Measurements from ENCODE around the gene PPP1R15A.
A peak's percentile ranks its signal among the peaks of the same experiment; 100 is the strongest.

Gene PPP1R15A

DNA sequence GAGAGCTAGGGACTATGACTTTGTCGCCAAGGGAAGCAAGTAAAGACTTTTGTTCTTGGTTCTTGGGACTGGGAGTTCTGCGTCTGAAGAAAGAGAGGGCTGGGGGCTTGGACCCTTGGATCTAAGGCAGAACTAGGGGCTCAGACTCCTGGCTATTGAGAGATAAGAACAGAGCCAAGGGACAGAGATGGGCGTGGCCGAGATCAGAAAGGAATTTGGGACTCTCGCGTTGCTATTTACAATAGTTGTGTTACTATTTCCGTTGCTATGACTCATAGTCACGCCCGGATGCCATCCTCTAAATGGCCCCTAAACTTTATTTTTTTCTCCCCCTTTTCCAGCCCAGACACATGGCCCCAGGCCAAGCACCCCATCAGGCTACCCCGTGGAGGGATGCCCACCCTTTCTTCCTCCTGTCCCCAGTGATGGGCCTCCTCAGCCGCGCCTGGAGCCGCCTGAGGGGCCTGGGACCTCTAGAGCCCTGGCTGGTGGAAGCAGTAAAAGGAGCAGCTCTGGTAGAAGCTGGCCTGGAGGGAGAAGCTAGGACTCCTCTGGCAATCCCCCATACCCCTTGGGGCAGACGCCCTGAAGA is 759 bp downstream of the PPP1R15A start:
- Histone ChIP-seq H3K4me3 (ENCODE audit: low read depth, low read length) (peak overlapping the region; percentile 80), H3K4me1 (ENCODE audit: control insufficient read depth, insufficient read depth, low read length) (peaks cover 31% of the 10 kb centered on the region), H3K36me3 (ENCODE audit: control insufficient read depth in 2 of 2, insufficient read depth in 1 of 2, low read length in 2 of 2) (peaks cover 0 to 29% of the 10 kb centered on the region in 2 experiments; a peak in 2 of 3 replicates), H3K9me3 (ENCODE audit: control insufficient read depth, insufficient read depth, low read depth, low read length) (no peaks in the 10 kb centered on the region), H3K27ac (ENCODE audit: extremely low read depth, low read depth, low read length) (peak overlapping the region; percentile 93)
- ChIA-PET CTCF (interaction anchor here (0.6 to 4.1 kb wide), 4 partner anchors 30 to 579 kb away, joined by 3 to 22 read pairs (median 7); partner anchors contain the start of gene PIH1D1), POLR2A (interaction anchor here (0.9 to 3.2 kb wide), 17 partner anchors 13 to 254 kb away, joined by 3 to 33 read pairs (median 10); partner anchors contain the start of genes BAX, DHDH, FTL and GYS1)
- TF ChIP-seq, protein P1, sequence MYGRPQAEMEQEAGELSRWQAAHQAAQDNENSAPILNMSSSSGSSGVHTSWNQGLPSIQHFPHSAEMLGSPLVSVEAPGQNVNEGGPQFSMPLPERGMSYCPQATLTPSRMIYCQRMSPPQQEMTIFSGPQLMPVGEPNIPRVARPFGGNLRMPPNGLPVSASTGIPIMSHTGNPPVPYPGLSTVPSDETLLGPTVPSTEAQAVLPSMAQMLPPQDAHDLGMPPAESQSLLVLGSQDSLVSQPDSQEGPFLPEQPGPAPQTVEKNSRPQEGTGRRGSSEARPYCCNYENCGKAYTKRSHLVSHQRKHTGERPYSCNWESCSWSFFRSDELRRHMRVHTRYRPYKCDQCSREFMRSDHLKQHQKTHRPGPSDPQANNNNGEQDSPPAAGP (tag by site-specific recombination; IDR thresholded peaks at IDR 0.05): peak; percentile 60; the same call in 1 of the 2 replicates
- TF ChIP-seq ZNF140 (tag by site-specific recombination; IDR thresholded peaks at IDR 0.05) (no peak), ZNF274 (IDR thresholded peaks at IDR 0.05; ENCODE audit: low read length) (no peak), ZNF274 (tag by site-specific recombination; IDR thresholded peaks at IDR 0.05; ENCODE audit: borderline replicate concordance) (no peak), ZNF777 (tag by site-specific recombination; IDR thresholded peaks at IDR 0.05; ENCODE audit: borderline replicate concordance) (no peak), ZNF624 (tag by site-specific recombination; IDR thresholded peaks at IDR 0.05) (no peak), GLIS2 (tag by site-specific recombination; IDR thresholded peaks at IDR 0.05) (peak; percentile 52), ZBTB21 (tag by site-specific recombination; IDR thresholded peaks at IDR 0.05) (0 out of 2 replicates have a peak, but pooled peaks have one; percentile 10), KLF9 (tag by site-specific recombination; IDR thresholded peaks at IDR 0.05; ENCODE audit: low read depth) (peak; percentile 95), GLIS1 (tag by site-specific recombination; IDR thresholded peaks at IDR 0.05) (0 out of 2 replicates have a peak, but pooled peaks have one; percentile 4), ZNF24 (tag by site-specific recombination; IDR thresholded peaks at IDR 0.05) (peak; percentile 18; the same call in 1 of the 2 replicates), ZNF19 (tag by site-specific recombination; IDR thresholded peaks at IDR 0.05; ENCODE audit: low read depth) (no peak), ZNF585B (tag by site-specific recombination; IDR thresholded peaks at IDR 0.05) (no peak), PRDM1 (tag by site-specific recombination; IDR thresholded peaks at IDR 0.05) (no peak), ZNF747 (tag by site-specific recombination; IDR thresholded peaks at IDR 0.05) (no peak), KLF8 (tag by site-specific recombination; IDR thresholded peaks at IDR 0.05) (peak; percentile 82), ZNF629 (tag by site-specific recombination; IDR thresholded peaks at IDR 0.05) (peak; percentile 69), ZNF157 (tag by site-specific recombination; IDR thresholded peaks at IDR 0.05) (no peak), KLF16 (tag by site-specific recombination; IDR thresholded peaks at IDR 0.05) (peak; percentile 58)
- TF ChIP-seq, protein P2, sequence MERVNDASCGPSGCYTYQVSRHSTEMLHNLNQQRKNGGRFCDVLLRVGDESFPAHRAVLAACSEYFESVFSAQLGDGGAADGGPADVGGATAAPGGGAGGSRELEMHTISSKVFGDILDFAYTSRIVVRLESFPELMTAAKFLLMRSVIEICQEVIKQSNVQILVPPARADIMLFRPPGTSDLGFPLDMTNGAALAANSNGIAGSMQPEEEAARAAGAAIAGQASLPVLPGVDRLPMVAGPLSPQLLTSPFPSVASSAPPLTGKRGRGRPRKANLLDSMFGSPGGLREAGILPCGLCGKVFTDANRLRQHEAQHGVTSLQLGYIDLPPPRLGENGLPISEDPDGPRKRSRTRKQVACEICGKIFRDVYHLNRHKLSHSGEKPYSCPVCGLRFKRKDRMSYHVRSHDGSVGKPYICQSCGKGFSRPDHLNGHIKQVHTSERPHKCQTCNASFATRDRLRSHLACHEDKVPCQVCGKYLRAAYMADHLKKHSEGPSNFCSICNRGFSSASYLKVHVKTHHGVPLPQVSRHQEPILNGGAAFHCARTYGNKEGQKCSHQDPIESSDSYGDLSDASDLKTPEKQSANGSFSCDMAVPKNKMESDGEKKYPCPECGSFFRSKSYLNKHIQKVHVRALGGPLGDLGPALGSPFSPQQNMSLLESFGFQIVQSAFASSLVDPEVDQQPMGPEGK (tag by site-specific recombination; IDR thresholded peaks at IDR 0.05): peak; percentile 65
- TF ChIP-seq, protein P3, sequence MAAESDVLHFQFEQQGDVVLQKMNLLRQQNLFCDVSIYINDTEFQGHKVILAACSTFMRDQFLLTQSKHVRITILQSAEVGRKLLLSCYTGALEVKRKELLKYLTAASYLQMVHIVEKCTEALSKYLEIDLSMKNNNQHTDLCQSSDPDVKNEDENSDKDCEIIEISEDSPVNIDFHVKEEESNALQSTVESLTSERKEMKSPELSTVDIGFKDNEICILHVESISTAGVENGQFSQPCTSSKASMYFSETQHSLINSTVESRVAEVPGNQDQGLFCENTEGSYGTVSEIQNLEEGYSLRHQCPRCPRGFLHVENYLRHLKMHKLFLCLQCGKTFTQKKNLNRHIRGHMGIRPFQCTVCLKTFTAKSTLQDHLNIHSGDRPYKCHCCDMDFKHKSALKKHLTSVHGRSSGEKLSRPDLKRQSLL (tag by site-specific recombination; IDR thresholded peaks at IDR 0.05): no peak
- TF ChIP-seq, protein P4, sequence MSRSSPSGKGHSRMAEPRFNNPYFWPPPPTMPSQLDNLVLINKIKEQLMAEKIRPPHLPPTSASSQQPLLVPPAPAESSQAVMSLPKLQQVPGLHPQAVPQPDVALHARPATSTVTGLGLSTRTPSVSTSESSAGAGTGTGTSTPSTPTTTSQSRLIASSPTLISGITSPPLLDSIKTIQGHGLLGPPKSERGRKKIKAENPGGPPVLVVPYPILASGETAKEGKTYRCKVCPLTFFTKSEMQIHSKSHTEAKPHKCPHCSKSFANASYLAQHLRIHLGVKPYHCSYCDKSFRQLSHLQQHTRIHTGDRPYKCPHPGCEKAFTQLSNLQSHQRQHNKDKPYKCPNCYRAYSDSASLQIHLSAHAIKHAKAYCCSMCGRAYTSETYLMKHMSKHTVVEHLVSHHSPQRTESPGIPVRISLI (tag by site-specific recombination; IDR thresholded peaks at IDR 0.05): peak; percentile 85
- TF ChIP-seq, protein P5, sequence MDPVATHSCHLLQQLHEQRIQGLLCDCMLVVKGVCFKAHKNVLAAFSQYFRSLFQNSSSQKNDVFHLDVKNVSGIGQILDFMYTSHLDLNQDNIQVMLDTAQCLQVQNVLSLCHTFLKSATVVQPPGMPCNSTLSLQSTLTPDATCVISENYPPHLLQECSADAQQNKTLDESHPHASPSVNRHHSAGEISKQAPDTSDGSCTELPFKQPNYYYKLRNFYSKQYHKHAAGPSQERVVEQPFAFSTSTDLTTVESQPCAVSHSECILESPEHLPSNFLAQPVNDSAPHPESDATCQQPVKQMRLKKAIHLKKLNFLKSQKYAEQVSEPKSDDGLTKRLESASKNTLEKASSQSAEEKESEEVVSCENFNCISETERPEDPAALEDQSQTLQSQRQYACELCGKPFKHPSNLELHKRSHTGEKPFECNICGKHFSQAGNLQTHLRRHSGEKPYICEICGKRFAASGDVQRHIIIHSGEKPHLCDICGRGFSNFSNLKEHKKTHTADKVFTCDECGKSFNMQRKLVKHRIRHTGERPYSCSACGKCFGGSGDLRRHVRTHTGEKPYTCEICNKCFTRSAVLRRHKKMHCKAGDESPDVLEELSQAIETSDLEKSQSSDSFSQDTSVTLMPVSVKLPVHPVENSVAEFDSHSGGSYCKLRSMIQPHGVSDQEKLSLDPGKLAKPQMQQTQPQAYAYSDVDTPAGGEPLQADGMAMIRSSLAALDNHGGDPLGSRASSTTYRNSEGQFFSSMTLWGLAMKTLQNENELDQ (tag by site-specific recombination; IDR thresholded peaks at IDR 0.05; ENCODE audit: low read depth): no peak
- TF ChIP-seq, protein P6, sequence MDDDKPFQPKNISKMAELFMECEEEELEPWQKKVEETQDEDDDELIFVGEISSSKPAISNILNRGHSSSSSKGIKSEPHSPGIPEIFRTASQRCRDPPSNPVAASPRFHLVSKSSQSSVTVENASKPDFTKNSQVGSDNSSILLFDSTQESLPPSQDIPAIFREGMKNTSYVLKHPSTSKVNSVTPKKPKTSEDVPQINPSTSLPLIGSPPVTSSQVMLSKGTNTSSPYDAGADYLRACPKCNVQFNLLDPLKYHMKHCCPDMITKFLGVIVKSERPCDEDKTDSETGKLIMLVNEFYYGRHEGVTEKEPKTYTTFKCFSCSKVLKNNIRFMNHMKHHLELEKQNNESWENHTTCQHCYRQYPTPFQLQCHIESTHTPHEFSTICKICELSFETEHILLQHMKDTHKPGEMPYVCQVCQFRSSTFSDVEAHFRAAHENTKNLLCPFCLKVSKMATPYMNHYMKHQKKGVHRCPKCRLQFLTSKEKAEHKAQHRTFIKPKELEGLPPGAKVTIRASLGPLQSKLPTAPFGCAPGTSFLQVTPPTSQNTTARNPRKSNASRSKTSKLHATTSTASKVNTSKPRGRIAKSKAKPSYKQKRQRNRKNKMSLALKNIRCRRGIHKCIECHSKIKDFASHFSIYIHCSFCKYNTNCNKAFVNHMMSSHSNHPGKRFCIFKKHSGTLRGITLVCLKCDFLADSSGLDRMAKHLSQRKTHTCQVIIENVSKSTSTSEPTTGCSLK (tag by site-specific recombination; IDR thresholded peaks at IDR 0.05): no peak

Data from HEK293 (cell line).